Neural cell (in vitro differentiated cells): ENCODE data around the gene HOXC6. TPM values are rescaled to one million over a fixed set of nuclear protein-coding genes. Genes with fewer than 3 reads are reported as not detected.

Experiments
- H2AFZ ChIP-seq: fragments of 200-600, 300-800 bp; sonication (generic), shearing (Covaris generic); 2 replicates; pipeline ENCODE4 v1.6.0; 2014; ENCODE audit warnings: low read depth, mild to moderate bottlenecking, antibody characterized with exemption, low read length, moderate library complexity
- H3F3A ChIP-seq: fragments of 200-600 bp; shearing (Covaris generic); 2 replicates; pipeline ENCODE4 v1.6.1; 2016; ENCODE audit warnings: mild to moderate bottlenecking, moderate library complexity, mixed read lengths, antibody characterized with exemption, low read length; ENCODE audit not compliant: insufficient read depth, poor library complexity, severe bottlenecking
- H3K27ac ChIP-seq: fragments of 200-600, 300-800 bp; sonication (generic), shearing (Covaris generic); 2 replicates; pipeline ENCODE4 v1.5.1; 2014; ENCODE audit warnings: mild to moderate bottlenecking, low read length, moderate library complexity
- H3K27me3 ChIP-seq: fragments of 300-800, 200-600 bp; sonication (generic), shearing (Covaris generic); 2 replicates; pipeline ENCODE4 v1.6.0; 2014; ENCODE audit warnings: mild to moderate bottlenecking, low read depth, low read length, moderate library complexity; ENCODE audit not compliant: insufficient read depth
- H3K36me3 ChIP-seq: fragments of 300-800, 200-600 bp; sonication (generic), shearing (Covaris generic); 2 replicates; pipeline ENCODE4 v1.5.1; 2014; ENCODE audit warnings: mild to moderate bottlenecking, antibody characterized with exemption, low read length, moderate library complexity; ENCODE audit not compliant: insufficient read depth
- H3K4me2 ChIP-seq: fragments of 300-800, 200-600 bp; sonication (generic), shearing (Covaris generic); 2 replicates; pipeline ENCODE4 v1.6.0; 2014; ENCODE audit warnings: mild to moderate bottlenecking, low read length
- H3K4me3 ChIP-seq: fragments of 300-800, 200-600 bp; sonication (generic), shearing (Covaris generic); 2 replicates; pipeline ENCODE4 v1.5.1; 2014; ENCODE audit warnings: mild to moderate bottlenecking, low read length, moderate library complexity
- H3K79me2 ChIP-seq: fragments of 200-600 bp; shearing (Covaris generic); replicated peaks from 2 replicates; pipeline ENCODE4 v1.6.0; 2014; ENCODE audit warnings: mild to moderate bottlenecking, low read length, moderate library complexity; ENCODE audit not compliant: insufficient read depth
- H3K9ac ChIP-seq: fragments of 300-800, 200-600 bp; sonication (generic), shearing (Covaris generic); 2 replicates; pipeline ENCODE4 v1.6.1; 2016; ENCODE audit warnings: mild to moderate bottlenecking, low read length, mixed read lengths
- H3K9me2 ChIP-seq: fragments of 200-600 bp; shearing (Covaris generic); 2 replicates; pipeline ENCODE4 v1.6.1; 2016; ENCODE audit warnings: mild to moderate bottlenecking, low read length, mixed read lengths; ENCODE audit not compliant: insufficient read depth
- H3K9me3 ChIP-seq: fragments of 200-600, 300-800 bp; sonication (generic), shearing (Covaris generic); 2 replicates; pipeline ENCODE4 v1.6.1; 2016; ENCODE audit warnings: mild to moderate bottlenecking, mixed run types, low read length, moderate library complexity, mixed read lengths
- H4K20me1 ChIP-seq: fragments of 200-600 bp; shearing (Covaris generic); 2 replicates; pipeline ENCODE4 v1.6.1; 2016; ENCODE audit warnings: mild to moderate bottlenecking, mixed run types; ENCODE audit not compliant: insufficient read depth
- EP300 ChIP-seq: fragments of 450-650 bp; conservative IDR thresholded peaks from 2 replicates; pipeline ENCODE4 v1.6.1; 2014; ENCODE audit warnings: antibody characterized with exemption, mild to moderate bottlenecking, moderate library complexity; ENCODE audit not compliant: poor library complexity, severe bottlenecking
- EZH2 ChIP-seq: fragments of 200-600, 300-800 bp; shearing (Covaris generic), sonication (generic); IDR thresholded peaks from 2 replicates; pipeline ENCODE4 v1.6.1; 2014; ENCODE audit warnings: antibody characterized with exemption, low read length, borderline replicate concordance, mild to moderate bottlenecking; ENCODE audit not compliant: insufficient read depth, poor library complexity, severe bottlenecking
- MXI1 ChIP-seq: fragments of 450-650 bp; conservative IDR thresholded peaks from 2 replicates; pipeline ENCODE4 v1.6.1; 2014; ENCODE audit warnings: antibody characterized with exemption, mild to moderate bottlenecking; ENCODE audit not compliant: poor library complexity, severe bottlenecking
- POLR2AphosphoS5 ChIP-seq: IDR thresholded peaks from 2 replicates; pipeline ENCODE4 v1.6.1; 2012
- RAD21 ChIP-seq: fragments of 450-650 bp; conservative IDR thresholded peaks from 2 replicates; pipeline ENCODE4 v1.6.1; 2014; ENCODE audit warnings: antibody characterized with exemption, mild to moderate bottlenecking, moderate library complexity
- SMC3 ChIP-seq: fragments of 450-650 bp; conservative IDR thresholded peaks from 2 replicates; pipeline ENCODE4 v1.6.1; 2014; ENCODE audit warnings: antibody characterized with exemption, mild to moderate bottlenecking, moderate library complexity; ENCODE audit not compliant: poor library complexity
- TAF1 ChIP-seq: IDR thresholded peaks from 2 replicates; pipeline ENCODE4 v1.6.1; 2012; ENCODE audit warnings: low read depth
- polyA plus RNA-seq: library from polyadenylated mRNA; depleted of rRNA; stranded (reverse); fragments of >200 nt; gene quantifications from 2 replicates; pipeline ENCODE4 v1.2.3, GENCODE V29; 2014
- TF ChIP-seq, protein P1 (sequence below): fragments of 450-650 bp; IDR thresholded peaks from 2 replicates; pipeline ENCODE4 v1.5.1; 2014; ENCODE audit warnings: antibody characterized with exemption, mild to moderate bottlenecking, moderate library complexity; ENCODE audit not compliant: poor library complexity, severe bottlenecking
- TF ChIP-seq, protein P2 (sequence below): IDR thresholded peaks from 2 replicates; pipeline ENCODE4 v1.6.1; 2012; ENCODE audit warnings: borderline replicate concordance

Gene HOXC6
- polyA plus RNA-seq, 1 donor from 2014 or later, result not detected

- Histone ChIP-seq H3K27me3 (peaks cover 98% of the 10 kb centered on the region), H3K79me2 (no peaks in the 10 kb centered on the region), H3K4me2 (no peak overlapping the region)
These were observed 9.7 kb upstream of the HOXC6 start for GRCh38 chr12:54018468-54018984.

DNA sequence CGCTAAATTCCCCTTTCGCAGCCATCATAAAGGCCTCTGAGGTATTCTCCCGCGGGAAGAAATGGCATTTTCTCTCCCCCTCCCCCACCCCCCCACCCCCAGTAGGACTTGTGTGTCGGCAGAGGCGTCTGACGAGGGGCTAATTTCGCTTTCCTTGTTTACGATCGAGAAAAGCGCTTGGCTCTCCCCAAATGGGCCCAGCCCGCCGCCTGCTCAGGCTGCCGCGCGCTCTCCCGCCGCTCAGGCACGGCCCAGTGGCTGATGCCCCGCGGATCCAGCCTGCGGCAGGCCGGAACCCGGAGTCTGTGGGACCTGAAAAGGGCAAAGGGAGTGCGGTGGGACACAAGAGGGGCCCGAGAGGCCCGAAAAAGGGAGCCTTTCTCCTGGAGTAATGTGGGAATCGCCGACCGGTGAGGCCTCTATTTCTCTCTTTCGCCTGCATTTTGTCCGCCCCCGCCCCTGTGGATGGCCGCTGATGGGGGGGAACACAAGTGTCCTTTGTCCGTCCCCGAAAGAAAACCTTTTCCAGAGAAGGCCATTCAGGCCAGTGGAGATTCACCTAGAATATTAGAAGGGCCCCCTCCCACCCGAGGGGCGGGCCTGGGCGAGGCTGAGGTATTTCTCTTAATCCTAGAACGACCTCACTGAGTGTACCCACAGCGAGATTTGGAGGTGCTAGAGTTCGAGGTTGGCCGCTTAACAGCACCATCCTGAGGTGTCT lies 9.0 kb upstream of the HOXC6 start:
- H2AFZ ChIP-seq, result no peak overlapping the region
- H3K36me3 ChIP-seq, result no peaks in the 10 kb centered on the region
- H3K4me3 ChIP-seq, result no peak overlapping the region
- H3K4me2 ChIP-seq, result no peak overlapping the region
- H4K20me1 ChIP-seq, result no peaks in the 10 kb centered on the region
- peaks cover 98% of the 10 kb centered on the region for H3K27me3 ChIP-seq
- no peak overlapping the region for H3K27ac ChIP-seq
- TF ChIP-seq POLR2AphosphoS5 (no peak), RAD21 (no peak), EZH2 (no peak), MXI1 (no peak), SMC3 (no peak), TAF1 (no peak), EP300 (no peak)
- TF ChIP-seq, protein P1, sequence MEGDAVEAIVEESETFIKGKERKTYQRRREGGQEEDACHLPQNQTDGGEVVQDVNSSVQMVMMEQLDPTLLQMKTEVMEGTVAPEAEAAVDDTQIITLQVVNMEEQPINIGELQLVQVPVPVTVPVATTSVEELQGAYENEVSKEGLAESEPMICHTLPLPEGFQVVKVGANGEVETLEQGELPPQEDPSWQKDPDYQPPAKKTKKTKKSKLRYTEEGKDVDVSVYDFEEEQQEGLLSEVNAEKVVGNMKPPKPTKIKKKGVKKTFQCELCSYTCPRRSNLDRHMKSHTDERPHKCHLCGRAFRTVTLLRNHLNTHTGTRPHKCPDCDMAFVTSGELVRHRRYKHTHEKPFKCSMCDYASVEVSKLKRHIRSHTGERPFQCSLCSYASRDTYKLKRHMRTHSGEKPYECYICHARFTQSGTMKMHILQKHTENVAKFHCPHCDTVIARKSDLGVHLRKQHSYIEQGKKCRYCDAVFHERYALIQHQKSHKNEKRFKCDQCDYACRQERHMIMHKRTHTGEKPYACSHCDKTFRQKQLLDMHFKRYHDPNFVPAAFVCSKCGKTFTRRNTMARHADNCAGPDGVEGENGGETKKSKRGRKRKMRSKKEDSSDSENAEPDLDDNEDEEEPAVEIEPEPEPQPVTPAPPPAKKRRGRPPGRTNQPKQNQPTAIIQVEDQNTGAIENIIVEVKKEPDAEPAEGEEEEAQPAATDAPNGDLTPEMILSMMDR, result no peak
- TF ChIP-seq, protein P2, sequence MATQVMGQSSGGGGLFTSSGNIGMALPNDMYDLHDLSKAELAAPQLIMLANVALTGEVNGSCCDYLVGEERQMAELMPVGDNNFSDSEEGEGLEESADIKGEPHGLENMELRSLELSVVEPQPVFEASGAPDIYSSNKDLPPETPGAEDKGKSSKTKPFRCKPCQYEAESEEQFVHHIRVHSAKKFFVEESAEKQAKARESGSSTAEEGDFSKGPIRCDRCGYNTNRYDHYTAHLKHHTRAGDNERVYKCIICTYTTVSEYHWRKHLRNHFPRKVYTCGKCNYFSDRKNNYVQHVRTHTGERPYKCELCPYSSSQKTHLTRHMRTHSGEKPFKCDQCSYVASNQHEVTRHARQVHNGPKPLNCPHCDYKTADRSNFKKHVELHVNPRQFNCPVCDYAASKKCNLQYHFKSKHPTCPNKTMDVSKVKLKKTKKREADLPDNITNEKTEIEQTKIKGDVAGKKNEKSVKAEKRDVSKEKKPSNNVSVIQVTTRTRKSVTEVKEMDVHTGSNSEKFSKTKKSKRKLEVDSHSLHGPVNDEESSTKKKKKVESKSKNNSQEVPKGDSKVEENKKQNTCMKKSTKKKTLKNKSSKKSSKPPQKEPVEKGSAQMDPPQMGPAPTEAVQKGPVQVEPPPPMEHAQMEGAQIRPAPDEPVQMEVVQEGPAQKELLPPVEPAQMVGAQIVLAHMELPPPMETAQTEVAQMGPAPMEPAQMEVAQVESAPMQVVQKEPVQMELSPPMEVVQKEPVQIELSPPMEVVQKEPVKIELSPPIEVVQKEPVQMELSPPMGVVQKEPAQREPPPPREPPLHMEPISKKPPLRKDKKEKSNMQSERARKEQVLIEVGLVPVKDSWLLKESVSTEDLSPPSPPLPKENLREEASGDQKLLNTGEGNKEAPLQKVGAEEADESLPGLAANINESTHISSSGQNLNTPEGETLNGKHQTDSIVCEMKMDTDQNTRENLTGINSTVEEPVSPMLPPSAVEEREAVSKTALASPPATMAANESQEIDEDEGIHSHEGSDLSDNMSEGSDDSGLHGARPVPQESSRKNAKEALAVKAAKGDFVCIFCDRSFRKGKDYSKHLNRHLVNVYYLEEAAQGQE, result no peak
- H3K9ac ChIP-seq, result no peak overlapping the region
- H3K9me2 ChIP-seq, result no peaks in the 10 kb centered on the region
- no peaks in the 10 kb centered on the region for H3K9me3 ChIP-seq
- no peaks in the 10 kb centered on the region for H3K79me2 ChIP-seq
- H3F3A ChIP-seq, result no peaks in the 10 kb centered on the region

More at GRCh38 chr12:54018468-54018984, 9.7 kb upstream of the HOXC6 start:
- no peaks in the 10 kb centered on the region for H3K36me3 ChIP-seq
- no peak overlapping the region for H3K27ac ChIP-seq
- no peaks in the 10 kb centered on the region for H3K9me3 ChIP-seq
- H3K9ac ChIP-seq, result no peak overlapping the region
- TF ChIP-seq SMC3, result no peak
- TF ChIP-seq, protein P1, result no peak
- TF ChIP-seq EP300, result no peak
- no peak for TF ChIP-seq MXI1
- TF ChIP-seq TAF1, result no peak
- peak; percentile 27 for TF ChIP-seq POLR2AphosphoS5
- TF ChIP-seq EZH2, result no peak
- no peaks in the 10 kb centered on the region for H3F3A ChIP-seq
- H4K20me1 ChIP-seq, result no peaks in the 10 kb centered on the region
- peak overlapping the region; percentile 62 for H3K4me3 ChIP-seq
- no peaks in the 10 kb centered on the region for H3K9me2 ChIP-seq
- H2AFZ ChIP-seq, result no peak overlapping the region
